ENCODE data around the gene SRSF8.
"Not testable (repeated sequence)": the region's sequence is repeated elsewhere in the genome, so short reads cannot be mapped to it uniquely, and the experiment has no call there.

SRSF8 gene

DNA sequence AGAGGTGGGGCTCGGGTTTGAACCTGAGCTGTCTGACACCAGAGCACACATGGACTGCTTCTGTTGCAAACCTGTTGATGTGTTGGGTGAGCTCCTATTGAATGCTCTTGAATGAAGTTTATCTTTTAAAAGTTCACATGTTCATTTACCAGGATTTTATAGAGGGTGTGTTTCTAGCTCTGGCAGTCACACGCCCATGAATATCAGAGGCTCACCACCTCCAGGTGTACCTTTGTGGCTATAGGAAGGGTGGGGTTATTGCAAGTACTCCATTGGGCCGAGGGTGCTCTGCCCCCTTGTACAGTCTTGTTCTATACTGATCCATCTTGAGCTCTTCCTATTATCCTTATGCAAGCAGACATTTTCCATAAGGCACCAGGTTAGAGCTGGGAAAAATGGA, 32.1 kb downstream of the SRSF8 start:
- DNase-seq: no peak

- DNase-seq: no peak
Observed at GRCh38 chr11:95100191-95100648, 33.5 kb downstream of the SRSF8 start.

- DNase-seq: no peak
Observed at GRCh38 chr11:95100856-95101507, 34.3 kb downstream of the SRSF8 start.

GRCh38 chr11:95101935-95102334, 35.2 kb downstream of the SRSF8 start:
- DNase-seq: no peak

DNA sequence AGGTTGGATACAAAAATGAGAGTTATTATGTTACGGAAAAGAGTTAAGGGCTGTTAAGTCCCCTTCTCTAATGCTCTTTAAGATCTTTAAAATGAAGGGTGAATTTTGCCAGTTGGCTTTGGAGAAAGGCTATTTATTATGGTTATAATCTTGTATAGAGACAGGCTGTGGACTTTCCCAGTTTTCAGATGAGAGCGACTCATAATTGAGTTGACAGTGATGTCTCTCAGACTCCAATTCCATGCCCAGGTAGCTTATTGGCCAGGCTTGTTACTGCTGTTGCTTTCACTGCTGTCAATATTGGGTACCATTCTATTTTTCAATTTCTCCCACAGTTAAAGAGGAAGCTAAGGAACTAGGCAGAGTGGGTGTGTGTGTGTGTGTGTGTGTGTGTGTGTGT, 36.0 kb downstream of the SRSF8 start:
- no peak for DNase-seq

- DNase-seq: no peak
Observed at GRCh38 chr11:95103701-95104100, 37.0 kb downstream of the SRSF8 start.

DNA sequence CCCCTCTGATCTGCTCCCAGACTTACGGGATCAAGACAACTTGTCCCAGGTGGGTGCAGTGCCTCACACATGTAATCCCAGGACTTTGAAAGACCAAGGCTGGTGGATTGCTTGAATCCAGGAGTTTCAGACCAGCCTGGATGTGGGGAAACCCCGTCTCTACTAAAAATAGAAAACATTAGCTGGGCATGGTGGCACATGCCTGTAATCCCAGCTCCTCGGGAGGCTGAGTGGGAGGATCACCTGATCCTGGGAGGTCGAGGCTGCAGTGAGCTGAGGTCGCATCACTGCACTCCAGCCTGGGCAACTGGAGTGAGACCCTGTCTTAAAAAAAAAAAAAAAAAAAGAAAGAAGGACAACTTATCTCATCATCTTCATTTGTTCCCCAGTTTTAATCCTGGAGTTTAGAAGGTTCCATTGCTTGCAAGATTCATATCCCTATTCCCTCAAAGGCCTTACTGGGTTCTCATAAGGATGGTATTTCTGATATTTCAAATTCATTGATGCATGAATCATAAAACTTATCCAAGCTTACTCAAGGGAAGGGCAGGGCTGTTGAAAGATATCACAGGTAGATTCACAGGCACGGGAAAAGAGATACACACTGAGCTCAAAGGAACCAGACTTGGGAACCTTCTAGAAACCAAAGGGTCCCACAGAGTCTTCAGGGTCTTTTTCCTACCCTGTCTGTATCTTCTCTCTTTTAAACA, 37.6 kb downstream of the SRSF8 start:
- DNase-seq: no peak

DNA sequence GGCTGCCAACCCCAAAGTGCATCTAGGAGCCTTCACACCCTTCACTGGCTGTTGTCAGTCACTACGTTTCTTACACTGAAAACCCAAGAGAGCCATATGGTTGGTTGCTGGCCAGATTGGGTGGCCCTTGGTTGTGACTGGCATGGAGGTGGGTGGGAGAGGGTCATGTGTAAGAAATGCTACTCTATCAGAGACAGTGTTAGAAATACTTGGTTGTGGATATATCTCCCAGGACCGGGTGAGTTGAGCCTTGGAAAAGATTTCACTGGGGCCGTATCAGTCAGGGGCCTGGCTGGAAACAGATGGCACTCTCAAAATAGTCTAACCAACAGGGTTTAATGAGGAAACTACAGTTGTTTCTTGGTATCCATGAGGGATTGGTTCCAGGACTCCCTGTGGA, 38.1 kb downstream of the SRSF8 start:
- DNase-seq: no peak

- peak; percentile 91 for DNase-seq
Observed at GRCh38 chr11:95108159-95108611, 41.5 kb downstream of the SRSF8 start.

GRCh38 chr11:95108671-95109551, 42.2 kb downstream of the SRSF8 start:
- peak; percentile 70 for DNase-seq

- not testable (repeated sequence) for DNase-seq
Observed at GRCh38 chr11:95111471-95111870, 44.8 kb downstream of the SRSF8 start.

- DNase-seq: no peak
Observed at GRCh38 chr11:95111923-95112540, 45.3 kb downstream of the SRSF8 start.

GRCh38 chr11:95115597-95115996, 48.9 kb downstream of the SRSF8 start:
- no peak for DNase-seq

- DNase-seq: no peak
Observed at GRCh38 chr11:95119361-95120060, 52.8 kb downstream of the SRSF8 start.

Measured in islet precursor cell (in vitro differentiated cells).